Hypothalamus (tissue), 51 donors: Measurements from ENCODE around the gene TIMP1.
"Not testable (repeated sequence)": the region's sequence is repeated elsewhere in the genome, so short reads cannot be mapped to it uniquely, and the experiment has no call there.

Source experiments
- DNase-seq, 51 donors: peaks; one replicate each; lab custom pipeline; 2025; lab: John Stamatoyannopoulos, UW

Gene TIMP1

DNA sequence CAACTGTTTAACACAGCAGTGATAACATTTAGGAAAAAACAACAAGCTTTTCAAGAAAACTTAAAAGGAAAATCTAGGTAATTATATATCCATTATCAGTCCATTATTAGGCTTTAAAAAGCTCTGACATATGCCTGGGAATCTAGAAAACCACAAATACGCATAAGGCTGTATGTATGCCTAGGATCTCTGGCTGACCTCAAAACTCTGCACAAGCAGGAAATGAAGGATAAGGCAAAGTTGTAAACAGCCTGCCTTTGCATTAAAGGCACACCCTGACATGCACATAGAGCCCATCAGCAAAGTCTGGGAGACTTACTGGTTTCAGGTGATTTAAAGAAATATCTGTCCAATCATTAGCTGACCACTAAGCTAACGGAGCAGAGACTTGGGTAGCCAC is 14.0 kb downstream of the TIMP1 start:
- no peak for DNase-seq

DNA sequence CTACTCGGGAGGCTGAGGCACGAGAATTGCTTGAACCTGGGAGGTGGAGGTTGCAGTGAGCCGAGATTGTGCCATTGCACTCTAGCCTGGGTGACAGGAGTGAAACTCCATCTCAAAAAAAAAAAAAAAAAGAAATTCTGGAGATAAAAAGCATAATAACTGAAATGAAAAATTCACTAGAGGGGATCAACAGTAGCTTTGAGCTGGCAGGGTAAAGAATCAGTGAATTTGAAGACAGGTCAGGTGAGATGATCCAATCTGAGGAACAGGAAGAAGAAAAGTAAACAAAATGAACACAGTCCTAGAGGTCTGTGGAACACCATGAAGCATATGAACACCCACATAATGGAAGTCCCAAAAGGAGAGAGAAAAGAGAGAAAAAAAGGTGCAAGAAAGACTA is 15.0 kb downstream of the TIMP1 start:
- DNase-seq: no peak

DNA sequence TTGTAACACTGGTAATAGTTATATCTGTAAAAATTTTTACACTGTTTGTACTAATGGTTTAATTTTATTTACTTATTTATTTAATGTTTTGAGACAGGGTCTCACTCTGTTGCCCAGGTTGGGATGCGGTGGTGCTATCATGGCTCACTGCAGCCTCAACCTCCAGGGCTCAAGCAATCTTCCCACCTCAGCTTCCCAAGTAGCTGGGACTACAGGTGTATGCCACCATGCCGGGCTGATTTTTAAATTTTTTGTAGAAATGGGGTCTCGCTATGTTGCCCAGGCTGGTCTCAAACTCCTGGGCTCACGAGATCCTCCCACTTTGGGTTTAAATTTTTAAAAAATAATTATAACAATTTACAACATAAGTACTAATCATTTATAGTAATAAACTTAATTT is 20.9 kb downstream of the TIMP1 start:
- DNase-seq: not testable (repeated sequence)

DNA sequence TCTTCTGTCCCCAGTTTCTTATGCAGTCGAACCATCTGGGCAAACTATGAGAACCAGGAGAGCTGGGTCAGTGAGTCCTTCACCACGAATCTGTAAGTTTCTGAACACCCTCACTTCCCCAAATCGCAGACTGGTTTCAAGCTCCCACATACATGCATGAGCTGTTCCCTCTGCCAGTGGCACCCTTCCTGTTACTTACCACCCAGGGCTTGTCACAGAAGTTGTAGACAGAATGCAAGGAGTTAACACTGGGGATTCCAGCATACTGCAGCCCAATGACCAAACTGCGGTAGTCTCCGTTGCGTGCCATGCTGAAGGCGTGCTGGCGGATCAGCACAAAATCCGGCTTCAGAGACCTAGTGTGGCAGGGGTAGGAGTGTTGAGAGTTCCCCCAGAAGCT is 22.8 kb downstream of the TIMP1 start:
- no peak for DNase-seq

DNA sequence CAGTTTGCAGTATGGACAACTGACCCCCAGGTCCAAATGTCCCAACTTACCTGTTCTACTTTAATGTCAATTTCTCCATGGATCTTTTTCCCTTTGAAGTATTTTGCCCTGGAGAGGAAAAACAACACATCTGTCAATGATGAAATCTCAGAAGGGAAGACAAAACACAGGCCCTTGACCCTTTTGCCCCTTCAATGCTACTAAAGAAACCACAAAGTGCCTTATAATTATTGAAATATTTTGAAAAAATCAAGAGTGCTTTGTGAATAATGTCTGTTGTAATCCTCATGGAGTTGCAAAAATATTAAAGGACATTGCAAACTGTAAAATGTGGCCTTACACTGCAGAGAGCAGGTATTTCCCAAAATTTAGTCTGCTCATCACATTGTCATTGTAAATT is 24.9 kb downstream of the TIMP1 start:
- no peak for DNase-seq

DNA sequence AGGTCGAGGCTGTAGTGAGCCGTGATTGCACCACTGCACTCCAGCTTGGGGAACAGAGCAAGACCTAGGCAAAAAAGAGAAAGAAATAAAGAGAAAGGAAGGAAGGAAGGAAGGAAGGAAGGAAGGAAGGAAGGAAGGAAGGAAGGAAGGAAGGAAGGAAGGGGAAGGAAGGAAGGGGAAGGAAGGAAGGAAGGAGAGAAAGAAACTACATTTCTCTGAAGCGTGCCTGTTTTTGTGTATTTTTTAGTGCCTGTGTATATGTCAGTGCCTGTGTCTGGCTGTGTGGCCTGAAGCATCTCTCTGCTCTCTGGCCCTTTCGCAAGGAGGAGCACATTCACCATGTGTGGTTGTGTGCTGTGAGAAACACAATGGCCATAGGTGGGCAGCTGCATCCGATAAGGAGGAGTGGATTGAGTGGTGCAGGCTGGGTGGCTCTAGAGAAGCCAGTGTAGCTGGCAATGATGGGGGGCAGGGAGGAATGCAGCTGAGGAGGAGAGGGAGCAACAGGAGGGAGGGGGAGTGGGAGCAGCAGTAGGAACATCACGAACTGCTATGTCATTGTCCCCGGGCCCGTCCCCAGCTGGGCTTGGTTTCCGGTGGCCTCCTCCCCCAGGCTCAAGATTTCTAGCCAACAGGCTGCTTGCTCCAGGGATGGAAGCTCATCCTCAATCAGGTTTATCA is 26.0 kb downstream of the TIMP1 start:
- DNase-seq: peak in 11 of 51 donors; percentile 1 to 55 (median 5)

DNA sequence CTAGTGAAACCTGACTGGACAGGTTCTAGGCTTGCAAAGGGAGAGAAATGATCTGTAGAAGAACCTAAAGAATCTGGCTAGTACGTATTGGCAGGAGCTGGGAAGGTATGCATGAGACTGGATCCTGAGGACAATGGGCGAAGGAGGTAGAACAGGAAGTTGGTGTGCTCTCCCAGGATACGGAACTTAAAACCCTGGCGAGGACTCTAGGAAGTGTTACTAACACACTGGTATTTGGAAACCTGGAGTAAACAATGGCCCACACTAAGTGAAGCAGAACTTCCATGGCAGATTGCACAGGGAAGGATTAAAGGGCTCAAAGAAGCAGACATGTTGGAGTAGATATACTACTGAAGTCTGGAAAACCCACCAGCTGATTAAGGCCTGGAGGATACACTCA is 28.3 kb downstream of the TIMP1 start:
- DNase-seq: no peak

DNA sequence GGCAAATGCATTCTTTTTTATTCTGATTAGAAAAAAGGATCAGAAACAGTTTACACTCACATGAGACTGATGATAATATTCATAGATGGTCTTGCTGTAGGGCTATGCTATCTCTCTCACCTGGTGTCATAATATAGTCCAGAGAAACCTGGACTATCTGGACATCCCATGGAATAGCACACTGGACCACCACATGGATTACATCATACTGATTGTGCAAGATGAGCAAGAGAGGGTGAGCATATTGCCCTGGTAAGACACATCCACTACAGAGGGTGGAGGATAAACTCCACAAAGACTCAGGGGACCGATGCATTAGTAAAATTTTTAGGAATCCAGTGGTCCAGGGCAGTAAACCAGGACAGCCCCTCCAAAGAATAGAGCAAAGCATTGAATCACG is 29.3 kb downstream of the TIMP1 start:
- no peak for DNase-seq

DNA sequence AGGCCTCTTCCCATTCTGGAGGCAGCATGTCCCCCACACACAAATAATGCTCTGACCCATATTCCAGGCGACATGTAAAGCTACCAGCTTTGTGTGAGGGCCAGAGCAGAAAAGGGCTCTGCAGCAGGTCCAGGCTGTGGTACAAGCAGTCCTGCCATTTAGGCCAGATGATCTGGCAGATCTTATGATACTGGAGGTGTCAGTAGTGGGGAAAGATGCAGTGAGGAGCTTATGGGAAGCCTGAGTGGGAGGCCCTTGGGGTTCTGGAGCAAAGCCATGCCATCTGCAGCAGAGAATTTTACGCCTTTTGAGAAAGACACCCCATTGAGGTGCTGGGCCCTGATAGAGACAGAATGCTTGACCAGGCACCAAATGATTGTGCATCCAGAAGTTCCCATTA is 29.7 kb downstream of the TIMP1 start:
- no peak for DNase-seq

DNA sequence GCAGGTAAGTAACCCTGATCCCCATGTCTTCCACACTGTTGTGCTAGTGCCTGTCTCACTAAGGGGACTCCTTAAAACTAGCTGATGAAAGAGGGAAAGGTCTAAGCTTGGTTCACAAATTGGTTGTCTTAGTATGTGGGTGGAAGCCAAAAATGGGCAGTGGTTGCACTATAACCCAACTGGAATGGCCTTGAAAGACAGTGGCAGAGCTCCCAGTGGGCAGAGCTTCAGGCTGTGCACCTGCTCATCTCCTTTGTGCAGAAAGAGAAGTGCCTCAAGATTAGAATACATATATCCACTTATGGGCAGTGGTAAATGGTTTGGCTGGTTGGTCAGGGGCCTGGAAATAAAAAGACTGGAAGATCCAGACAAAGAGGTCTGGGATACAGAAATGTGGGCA is 30.2 kb downstream of the TIMP1 start:
- DNase-seq: no peak

DNA sequence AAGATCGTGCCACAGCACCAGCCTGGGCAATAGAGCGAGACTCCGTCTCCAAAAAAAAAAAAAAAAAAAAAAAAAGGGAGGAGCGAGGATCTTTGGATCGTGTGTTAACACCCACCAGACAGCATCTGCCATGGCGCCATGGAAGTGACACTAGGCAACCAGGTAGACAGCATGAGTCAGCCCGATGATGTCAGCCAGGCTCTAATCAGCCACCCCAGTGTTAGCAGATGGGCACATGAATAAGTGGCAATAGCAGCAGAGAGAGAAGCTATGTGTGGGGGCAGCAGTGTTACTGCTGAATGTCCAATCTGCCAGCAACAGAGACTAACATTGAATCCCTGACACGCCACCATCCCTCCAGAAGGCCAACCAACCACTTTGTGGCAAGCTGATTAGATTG is 30.8 kb downstream of the TIMP1 start:
- peak in 2 of 51 donors; percentile 16 to 54 for DNase-seq

DNA sequence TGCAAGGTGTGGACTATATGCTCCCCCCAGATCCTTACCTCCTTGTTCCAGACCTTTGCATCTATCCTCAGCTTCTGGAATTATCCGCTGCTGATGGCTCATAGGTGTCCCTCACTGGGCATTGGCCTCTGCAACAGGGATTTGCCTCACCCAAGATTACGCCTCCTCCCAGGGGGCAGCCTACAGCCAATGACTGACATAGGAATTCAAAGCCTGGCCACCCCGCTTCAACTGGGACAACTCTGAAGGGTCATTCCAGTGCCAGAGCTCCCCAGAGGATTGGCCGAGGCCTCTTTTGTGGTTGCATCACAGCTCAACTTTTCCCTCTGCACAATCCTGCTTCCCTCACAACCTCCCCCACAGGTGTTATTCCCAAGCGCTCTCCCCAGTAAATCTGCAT is 32.4 kb downstream of the TIMP1 start:
- DNase-seq: no peak

DNA sequence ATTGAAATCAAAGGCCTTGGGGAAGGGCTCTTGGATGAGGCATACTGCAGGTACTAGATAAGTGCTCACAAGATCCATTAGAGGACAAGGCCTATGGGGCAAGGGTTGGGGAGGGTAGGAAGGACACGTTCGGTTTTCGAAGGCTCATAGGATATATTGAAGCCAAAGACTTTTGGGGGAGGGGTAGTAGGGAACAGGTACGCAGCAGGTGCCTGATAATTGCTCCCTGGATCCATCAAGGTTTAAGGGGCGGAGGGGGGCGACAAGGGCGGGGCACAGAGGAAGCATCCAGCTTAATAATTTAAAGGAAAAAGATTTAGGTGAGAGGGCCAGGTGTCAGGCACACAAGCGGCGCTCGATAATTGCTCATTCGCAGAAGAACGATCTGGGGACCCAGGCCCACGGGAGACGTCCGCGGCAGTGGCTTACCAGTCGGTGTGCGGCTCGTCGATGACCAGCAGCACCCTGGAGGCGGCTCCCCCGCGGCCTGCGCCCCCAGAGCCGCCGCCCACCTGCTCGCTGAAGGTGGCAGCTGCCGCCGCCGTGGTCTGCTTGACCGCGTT is 36.8 kb downstream of the TIMP1 start:
- no peak for DNase-seq

DNA sequence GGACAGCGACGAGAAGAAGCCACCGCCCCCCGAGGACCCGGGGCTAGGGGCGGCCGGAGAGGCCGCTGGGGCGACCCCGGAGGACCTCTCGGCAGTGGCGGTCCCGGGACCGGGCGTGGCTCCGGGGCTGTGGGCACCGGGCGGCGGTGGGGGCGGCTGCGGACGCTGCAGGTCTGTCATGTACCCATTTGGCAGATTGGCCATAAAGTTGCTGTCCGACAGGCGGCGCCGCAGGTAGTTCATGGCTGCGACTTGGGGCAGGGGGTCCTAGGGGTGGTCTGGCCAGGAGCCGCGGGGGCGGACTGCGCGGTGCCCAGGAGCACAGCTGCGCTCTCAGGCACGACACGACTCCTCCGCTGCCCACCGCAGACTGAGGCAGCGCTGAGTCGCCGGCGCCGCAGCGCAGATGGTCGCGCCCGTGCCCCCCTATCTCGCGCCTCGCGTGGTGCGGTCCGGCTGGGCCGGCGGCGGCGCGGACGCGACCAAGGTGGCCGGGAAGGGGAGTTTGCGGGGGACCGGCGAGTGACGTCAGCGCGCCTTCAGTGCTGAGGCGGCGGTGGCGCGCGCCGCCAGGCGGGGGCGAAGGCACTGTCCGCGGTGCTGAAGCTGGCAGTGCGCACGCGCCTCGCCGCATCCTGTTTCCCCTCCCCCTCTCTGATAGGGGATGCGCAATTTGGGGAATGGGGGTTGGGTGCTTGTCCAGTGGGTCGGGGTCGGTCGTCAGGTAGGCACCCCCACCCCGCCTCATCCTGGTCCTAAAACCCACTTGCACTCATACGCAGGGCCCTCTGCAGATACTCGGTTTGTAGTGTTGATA is 37.5 kb downstream of the TIMP1 start, which contains the start of gene SYN1:
Gene SYN1 (minus strand): TSS at position 372 of the 817 bp plus-strand sequence. CDS start 129 bp downstream, at position 243.
- DNase-seq: peak in 47 of 51 donors; percentile 4 to 80 (median 59)

DNA sequence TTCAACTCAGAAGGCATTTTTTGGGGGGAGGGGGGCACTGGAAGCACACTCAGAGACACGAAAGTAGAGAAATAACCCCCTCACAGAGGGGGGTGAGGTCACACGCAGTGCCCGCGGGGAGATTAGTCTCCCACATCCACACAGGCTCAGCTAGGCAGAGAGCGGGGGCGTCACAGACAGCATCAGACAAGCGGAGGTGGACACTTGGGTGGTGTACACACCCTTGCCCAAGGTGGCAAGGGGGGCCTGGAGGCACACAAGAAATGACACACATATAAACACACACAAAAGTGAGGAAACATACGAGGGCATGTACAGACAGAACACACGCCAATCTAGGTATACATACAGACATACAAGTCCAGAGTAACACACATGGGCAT is 38.1 kb downstream of the TIMP1 start:
- DNase-seq: peak in 1 of 51 donors; percentile 32

DNA sequence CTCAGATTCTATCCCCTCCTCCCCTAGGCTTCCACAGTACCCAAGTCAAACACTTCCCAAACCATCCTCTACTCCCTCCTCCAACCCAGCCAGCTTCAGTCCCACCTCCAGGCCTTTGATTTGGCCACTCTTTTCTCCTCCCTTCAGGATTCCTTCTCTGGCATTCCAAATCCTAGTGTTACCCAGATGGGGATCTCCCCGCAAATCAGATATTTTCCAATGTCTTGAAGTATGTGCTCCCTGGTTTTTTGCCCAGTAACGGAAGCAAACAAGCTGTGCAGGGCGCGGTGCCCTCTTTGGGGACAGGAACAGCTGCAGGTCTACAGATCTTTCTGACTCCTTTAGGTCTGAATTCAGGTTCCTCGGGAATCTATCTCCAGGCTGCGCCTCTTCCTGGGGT is 39.6 kb downstream of the TIMP1 start:
- DNase-seq: no peak

DNA sequence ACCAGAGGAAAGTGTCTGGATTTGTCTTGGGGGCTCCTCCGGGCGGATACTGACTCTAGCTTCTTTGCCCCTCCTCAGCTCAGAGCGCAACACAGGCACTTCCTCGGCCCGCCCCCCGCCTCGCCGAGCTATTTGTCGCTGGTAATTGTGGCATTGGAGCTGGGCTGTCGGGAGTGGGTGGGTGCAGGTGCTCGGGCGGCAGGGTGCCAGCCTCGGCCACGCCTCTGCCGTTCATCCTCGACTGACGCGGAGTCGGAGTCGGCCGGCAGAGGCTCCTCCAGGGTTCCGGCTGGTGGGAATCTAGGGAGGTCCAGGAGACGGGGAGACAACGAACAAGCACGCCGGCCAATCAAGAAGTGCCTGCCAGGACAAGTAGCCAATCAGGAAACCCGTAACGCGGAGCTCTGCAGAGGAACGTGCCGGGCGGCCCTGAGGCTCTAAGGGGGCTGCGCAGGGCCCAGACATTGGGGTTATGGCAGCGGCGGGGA is 41.3 kb downstream of the TIMP1 start:
- DNase-seq: peak in 43 of 51 donors; percentile 3 to 73 (median 32)

DNA sequence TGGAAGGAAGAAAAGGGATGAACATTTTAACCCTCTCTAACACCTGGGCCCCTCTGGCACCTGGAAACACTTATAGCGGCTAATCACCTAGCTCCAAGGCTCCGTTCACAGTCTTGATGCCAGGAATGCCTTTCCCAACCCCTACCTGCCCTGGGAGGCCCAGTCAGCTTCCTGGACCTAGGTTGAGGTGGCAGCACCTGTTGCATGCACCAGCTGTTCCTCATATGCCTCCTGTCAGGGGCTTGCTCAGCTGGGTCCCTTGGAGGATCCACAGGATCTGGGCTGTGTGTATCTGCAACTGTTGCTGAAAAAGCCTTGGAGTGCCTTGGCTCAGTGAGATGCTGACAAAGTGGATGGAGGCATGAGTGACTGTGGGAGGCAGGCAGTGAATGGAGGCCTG is 43.1 kb downstream of the TIMP1 start:
- no peak for DNase-seq

DNA sequence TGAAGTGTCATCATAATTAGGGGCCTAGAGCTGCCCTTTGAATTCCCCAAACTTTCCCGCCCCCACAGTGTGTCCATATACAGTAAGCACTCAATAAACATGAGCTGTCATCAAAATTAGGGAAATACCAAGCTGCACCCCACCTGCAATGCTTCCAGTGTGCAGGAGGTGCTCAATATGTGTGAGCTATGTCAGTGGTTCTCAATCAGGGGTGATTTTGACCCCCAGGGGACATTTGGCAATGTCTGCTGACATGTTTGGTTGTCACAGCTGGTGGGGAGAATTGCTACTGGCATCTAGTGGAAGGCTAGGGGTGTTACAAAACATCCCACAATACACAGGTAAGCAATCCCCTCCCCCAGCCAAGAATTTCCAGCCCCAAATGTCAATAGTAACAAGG is 46.7 kb downstream of the TIMP1 start:
- DNase-seq: no peak

DNA sequence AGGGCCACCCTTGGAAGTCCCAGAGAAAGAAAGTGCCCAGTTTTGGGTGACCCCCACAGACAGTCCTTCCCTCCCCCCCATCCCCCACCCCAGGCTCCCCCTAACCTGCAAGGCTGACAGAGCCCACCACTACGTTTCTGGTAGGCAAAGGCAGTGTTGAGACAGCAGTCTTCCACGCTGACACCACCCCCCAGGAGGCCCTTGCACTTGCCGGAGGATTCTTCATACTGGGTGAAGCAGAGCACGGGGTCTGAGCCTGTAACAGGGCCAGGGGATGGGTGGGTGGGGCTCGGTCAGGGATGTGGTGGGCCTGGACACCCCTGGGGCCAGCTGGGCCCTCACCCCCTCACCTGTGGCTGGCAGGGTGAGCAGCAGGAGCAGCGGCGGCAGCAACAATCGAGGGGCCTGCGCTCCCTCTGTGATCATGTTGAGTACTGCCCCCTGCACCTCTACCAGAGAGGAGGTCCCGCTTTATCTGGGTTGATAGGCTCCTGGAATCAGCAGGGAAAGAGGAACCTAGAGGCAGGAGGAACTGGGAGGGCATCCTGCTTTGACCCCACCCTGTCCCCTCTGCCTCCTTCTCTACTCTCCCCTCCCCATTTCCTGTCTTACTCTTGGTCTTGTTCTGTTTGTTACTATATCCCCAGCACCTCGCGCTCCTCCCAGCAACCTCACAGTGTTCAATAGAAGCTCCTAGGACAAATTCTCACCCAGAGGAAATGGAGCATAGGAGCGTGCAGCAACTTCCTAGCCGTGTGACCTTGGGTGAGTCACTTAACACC is 47.4 kb downstream of the TIMP1 start, which contains the start of gene CFP:
Gene CFP (minus strand): TSS at position 512 of the 782 bp plus-strand sequence. CDS start 86 bp downstream, at position 426.
- no peak for DNase-seq

DNA sequence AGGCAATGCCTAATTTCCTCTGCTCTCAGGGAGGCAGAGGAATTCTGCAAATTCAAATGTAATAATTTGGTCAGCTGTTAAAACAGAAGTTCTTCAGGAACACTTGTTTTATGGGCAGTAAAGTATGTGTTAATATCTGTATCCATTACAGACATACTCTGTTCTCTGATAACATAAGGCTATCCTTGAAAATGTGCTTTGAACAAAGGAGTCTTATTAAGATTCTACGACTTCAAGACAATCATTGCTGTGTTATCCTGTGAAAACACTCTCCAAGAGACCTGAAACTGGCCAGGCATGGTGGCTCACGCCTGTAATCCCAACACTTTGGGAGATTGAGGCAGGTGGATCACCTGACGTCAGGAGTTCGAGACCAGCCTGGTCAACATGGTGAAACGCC is 49.4 kb downstream of the TIMP1 start:
- no peak for DNase-seq
